OCI-LY3 (cell line): ENCODE measurements around the gene ASCL1.

ENCODE experiments used
- H2AFZ ChIP-seq: fragments of 200-600, 300-600 bp; shearing (Covaris generic); 2 replicates; pipeline ENCODE4 v1.6.0; 2014; ENCODE audit warnings: antibody characterized with exemption, low read depth, low read length
- H3K27ac ChIP-seq: fragments of 200-600, 300-600 bp; sonication (generic); 2 replicates; pipeline ENCODE4 v1.5.1; 2014; ENCODE audit warnings: mild to moderate bottlenecking, low read length, moderate library complexity, mixed read lengths
- H3K27me3 ChIP-seq: fragments of 200-600, 300-600 bp; sonication (generic); 2 replicates; pipeline ENCODE4 v1.6.1; 2014; ENCODE audit warnings: low read depth, low read length, mixed read lengths
- H3K36me3 ChIP-seq: fragments of 200-600, 300-600 bp; sonication (generic); replicated peaks from 2 replicates; pipeline ENCODE3; 2014; ENCODE audit warnings: low read depth, low read length, mixed read lengths
- H3K4me1 ChIP-seq: fragments of 300-600, 200-600 bp; sonication (generic); 2 replicates; pipeline ENCODE4 v1.6.1; 2014; ENCODE audit warnings: low read length, mixed read lengths
- H3K4me2 ChIP-seq: fragments of 200-600, 300-600 bp; sonication (generic); 2 replicates; pipeline ENCODE4 v1.6.1; 2014; ENCODE audit warnings: low read length, mixed read lengths
- H3K4me3 ChIP-seq: fragments of 300-600, 200-600 bp; sonication (generic); 2 replicates; pipeline ENCODE4 v1.5.1; 2014; ENCODE audit warnings: antibody characterized with exemption, mild to moderate bottlenecking, low read length, moderate library complexity
- H3K79me2 ChIP-seq: fragments of 300-600, 200-600 bp; shearing (Covaris generic); 2 replicates; pipeline ENCODE4 v1.6.1; 2014; ENCODE audit warnings: mild to moderate bottlenecking, low read length, mixed read lengths
- H3K9ac ChIP-seq: fragments of 300-600, 200-600 bp; shearing (Covaris generic); 2 replicates; pipeline ENCODE4 v1.6.0; 2014; ENCODE audit warnings: mild to moderate bottlenecking, low read length, moderate library complexity
- H3K9me3 ChIP-seq: fragments of 200-600, 300-600 bp; shearing (Covaris generic); 2 replicates; pipeline ENCODE4 v1.6.1; 2014; ENCODE audit warnings: low read length, mixed read lengths; ENCODE audit not compliant: insufficient read depth
- H4K20me1 ChIP-seq: fragments of 200-600, 300-600 bp; sonication (generic); 2 replicates; pipeline ENCODE4 v1.6.1; 2016; ENCODE audit warnings: low read length, mixed read lengths; ENCODE audit not compliant: insufficient read depth
- CTCF ChIP-seq: fragments of 200-600, 300-600 bp; sonication (generic); IDR thresholded peaks from 2 replicates; pipeline ENCODE4 v1.5.1; 2014; ENCODE audit warnings: antibody characterized with exemption, low read length, low read depth
- EZH2phosphoT487 ChIP-seq: fragments of 200-600 bp; shearing (Covaris generic); IDR thresholded peaks from 2 replicates; pipeline ENCODE4 v1.6.1; 2018; ENCODE audit warnings: antibody characterized with exemption, mixed run types, low read depth

Gene ASCL1

GRCh38 chr12:102992720-102993119 lies 35.2 kb downstream of the ASCL1 start:
- H2AFZ ChIP-seq, result no peak overlapping the region
- H3K4me3 ChIP-seq, result no peak overlapping the region
- TF ChIP-seq EZH2phosphoT487 (no peak), CTCF (no peak)
- H3K79me2 ChIP-seq, result no peaks in the 10 kb centered on the region
- 0 out of 2 replicates have a peak, but pooled peaks cover 3% of the 10 kb centered on the region for H3K9me3 ChIP-seq
- H3K4me1 ChIP-seq, result no peaks in the 10 kb centered on the region
- H3K36me3 ChIP-seq, result no peaks in the 10 kb centered on the region
- H3K27me3 ChIP-seq, result no peaks in the 10 kb centered on the region
- no peak overlapping the region for H3K9ac ChIP-seq
- no peaks in the 10 kb centered on the region for H4K20me1 ChIP-seq
- no peak overlapping the region for H3K27ac ChIP-seq
- no peak overlapping the region for H3K4me2 ChIP-seq

- Histone ChIP-seq H3K27me3 (no peaks in the 10 kb centered on the region), H3K4me3 (no peak overlapping the region), H3K9ac (no peak overlapping the region), H2AFZ (no peak overlapping the region), H3K36me3 (no peaks in the 10 kb centered on the region), H3K27ac (no peak overlapping the region), H4K20me1 (no peaks in the 10 kb centered on the region), H3K9me3 (peaks cover 4% of the 10 kb centered on the region; the same call in 1 of the 2 replicates), H3K79me2 (no peaks in the 10 kb centered on the region), H3K4me1 (no peaks in the 10 kb centered on the region), H3K4me2 (no peak overlapping the region)
- no peak for TF ChIP-seq CTCF
- no peak for TF ChIP-seq EZH2phosphoT487
These were observed 36.1 kb downstream of the ASCL1 start for GRCh38 chr12:102993537-102993936.

- Histone ChIP-seq H3K4me2 (no peak overlapping the region), H3K4me3 (no peak overlapping the region), H2AFZ (no peak overlapping the region), H3K79me2 (no peaks in the 10 kb centered on the region), H3K9me3 (peaks cover 8% of the 10 kb centered on the region; the same call in 1 of the 2 replicates), H3K36me3 (no peaks in the 10 kb centered on the region), H3K9ac (no peak overlapping the region), H4K20me1 (no peaks in the 10 kb centered on the region), H3K27ac (no peak overlapping the region), H3K27me3 (no peaks in the 10 kb centered on the region), H3K4me1 (no peaks in the 10 kb centered on the region)
- no peak for TF ChIP-seq CTCF
- no peak for TF ChIP-seq EZH2phosphoT487
These were observed 37.9 kb downstream of the ASCL1 start for GRCh38 chr12:102995372-102995771.
